Measurements from ENCODE around the gene ZCCHC18.

Gene ZCCHC18

DNA sequence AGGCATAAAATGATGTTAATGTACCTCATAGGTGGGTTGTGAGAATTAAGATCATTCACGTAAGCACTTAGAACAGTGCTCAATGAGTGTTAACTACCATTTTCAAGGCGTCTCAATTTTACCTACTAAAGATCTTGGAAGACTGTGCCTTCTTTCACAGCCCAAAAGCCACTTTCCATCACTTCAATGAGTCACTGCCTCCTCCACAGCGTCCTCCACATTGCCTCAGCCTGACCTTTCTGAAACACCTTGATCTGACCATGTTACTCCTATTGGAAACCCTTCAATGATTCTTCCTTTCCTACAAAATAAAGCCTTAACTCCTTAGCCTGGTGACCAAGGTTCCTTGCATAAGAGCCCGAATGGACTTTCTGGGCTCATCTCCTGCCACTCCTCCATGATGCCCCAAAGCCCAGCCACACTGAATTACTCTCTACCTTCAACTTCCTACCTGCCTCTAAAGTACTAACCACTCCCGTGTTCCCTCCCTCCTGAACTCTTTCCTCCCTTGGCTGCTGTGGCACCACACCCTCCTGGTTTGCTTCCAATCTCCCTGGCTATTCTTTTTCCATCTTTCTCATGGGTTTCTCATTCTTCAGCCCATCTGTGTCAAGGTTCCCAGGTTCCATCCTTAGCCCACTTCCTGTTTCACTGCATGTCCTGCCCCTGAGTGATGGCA lies 22.4 kb downstream of the ZCCHC18 start:
- no peak for DNase-seq (ENCODE audit: low spot score)

DNA sequence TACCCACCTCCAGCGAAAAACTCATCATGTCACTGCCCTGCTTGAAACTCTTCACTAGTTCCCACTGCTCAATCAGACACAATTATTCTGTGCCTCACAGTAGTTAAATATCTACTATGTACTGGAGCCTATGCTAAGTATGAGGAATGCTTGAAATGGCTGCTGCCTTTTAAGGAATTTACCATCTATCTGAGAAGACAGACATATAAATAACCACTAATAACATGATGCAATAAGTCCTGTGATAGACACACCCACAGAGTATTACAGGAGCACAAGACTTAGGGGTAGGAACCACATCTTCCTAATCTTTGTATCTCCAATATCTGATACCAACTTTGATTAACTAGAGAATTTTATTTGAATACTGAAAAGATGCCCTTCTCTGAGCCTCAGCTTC lies 23.4 kb downstream of the ZCCHC18 start:
- no peak for DNase-seq (ENCODE audit: low spot score)

DNA sequence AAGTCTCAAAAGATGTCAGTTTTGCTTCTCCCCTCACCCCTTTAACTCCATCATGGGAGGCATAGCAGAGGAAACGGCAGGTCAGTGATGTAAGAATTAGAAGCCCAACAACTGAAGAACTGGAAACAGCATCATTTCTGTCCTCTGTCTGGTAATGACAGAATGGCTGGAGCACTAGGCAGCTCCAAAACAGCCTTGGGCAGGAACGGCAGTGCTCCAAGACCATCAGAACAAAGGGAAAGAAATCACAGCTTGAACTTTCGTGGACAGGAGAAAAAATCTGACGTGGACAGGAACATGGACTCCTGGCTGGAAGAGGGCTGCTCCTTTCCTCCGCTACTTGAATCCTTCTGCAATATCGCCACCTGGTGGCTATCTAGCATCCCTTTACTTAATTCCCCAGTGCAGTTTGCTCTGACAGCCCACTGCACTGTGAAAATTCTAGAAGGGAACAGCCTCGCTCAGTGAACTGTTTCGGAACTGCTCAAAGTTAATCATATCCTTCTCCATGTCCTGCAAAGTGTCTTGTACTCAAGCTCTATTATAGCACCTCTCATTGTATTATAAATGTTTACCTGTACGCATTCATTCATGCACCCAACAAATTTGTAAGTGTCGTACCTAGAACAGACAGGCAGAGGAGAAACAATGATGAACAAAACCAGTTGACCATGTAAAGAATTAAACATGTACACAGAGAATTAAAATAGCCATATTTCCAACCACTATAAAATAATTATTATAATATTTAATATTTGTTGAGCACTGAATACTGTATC lies 24.1 kb downstream of the ZCCHC18 start:
- DNase-seq (ENCODE audit: low spot score) = peak; percentile 65

DNA sequence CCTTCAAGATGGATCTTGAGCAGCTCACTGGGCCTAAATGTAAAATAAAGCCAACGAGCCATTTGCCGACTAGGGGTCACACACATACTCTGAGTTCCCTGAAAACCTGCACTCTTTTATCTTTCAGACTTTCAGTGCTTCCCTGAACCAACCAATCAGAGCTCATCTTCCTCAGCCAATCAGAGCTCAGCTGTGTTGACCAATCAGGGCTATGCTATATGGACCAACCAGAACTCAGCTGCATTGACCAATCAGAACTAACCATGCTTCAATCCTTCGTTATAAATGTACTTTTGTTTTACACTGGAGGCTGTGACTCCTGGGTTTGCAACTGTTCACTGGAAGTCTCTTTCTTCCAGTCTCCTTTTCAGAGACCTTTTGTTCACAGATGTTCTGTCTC lies 25.2 kb downstream of the ZCCHC18 start:
- DNase-seq (ENCODE audit: low spot score) = no peak

DNA sequence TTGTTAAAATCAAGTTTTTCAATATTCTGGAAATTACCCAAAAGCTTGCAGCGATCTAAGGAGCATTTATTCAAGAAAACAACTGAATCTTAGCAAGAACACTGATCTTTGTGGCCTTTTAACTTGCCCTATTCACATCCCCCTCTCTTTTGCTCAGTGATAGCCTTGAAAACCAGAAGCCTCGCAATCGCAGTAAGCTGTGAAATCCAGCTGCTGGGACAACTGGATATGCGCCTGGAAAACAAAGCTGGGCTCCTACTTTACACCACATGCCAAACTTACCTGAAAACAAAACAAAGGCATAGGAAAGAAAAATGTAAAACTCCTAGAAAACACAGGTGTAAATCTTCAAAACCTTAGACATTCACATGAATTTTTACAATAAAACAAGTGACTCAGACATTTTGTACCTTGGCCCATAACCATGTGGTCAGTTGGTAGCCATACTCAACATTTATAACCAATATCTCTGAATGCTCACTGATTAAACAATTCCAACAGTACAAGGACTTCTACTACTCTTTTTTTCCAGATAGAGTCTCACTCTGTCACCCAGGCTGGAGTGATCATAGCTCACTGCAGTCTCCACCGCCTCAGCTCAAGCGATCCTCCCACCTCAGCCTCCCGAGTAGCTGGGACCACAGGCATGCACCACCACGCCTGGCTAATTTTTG lies 28.9 kb downstream of the ZCCHC18 start:
- no peak for DNase-seq (ENCODE audit: low spot score)

DNA sequence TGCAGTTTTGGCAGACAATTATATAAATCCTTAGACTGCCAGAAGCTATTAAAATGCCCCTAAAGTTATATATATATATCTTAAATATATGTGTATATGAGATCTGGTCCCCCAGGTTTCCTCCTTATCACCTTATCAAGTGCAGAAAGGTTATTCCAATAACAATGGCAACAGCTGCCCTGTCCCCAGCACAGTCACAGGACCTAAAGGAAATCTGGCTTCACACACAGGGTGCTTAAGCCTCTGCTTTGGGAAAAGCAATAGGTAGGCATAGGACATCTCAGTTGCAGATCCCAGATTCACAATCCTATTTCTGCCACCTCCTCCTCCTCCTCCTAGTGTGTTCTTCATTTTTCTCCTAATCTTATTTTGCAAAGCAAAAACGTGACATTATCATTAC lies 38.7 kb downstream of the ZCCHC18 start:
- no peak for DNase-seq (ENCODE audit: low spot score)

DNA sequence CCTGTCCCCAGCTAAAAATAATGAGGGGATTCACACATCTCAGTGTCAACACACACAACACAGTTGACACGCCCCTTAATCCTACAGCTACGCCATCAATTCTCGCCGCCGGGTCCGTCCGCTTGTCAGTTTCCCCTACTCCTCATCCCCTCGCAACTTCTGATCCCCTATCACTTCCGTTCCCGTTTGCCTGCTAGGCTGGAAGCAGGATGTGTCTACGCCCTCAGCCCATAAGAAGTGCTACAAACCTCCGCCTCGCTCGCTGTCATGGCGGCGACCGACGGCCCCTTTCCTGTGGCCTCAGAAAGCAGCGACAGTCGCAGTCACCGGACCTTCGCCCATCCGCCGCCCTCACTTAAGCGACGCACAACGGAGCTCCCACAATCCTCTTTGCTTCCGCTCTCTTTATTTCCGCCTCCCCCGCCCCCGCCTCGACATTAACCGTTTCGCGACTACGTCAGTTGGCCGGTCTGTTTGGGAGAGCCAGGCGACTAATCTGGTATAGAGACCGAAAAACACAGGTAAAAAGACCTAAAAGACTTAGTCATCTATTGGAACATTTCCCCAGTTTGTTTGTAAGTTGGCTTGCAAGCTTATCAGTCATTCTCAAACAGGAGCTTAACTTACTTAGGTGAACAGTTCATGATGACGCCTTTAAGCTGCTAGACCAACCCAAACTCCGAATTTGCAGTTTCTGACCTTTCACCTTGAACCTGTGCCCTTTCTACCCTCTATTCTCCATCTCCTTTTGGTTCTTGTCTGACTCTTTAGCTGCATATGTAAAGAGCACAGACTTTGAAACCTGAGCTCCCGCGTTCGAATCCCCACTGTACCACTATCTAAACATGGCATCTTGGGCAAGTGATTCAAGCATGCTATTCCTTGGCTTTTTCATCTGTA lies 44.6 kb downstream of the ZCCHC18 start, which contains the start of gene SLC25A53:
SLC25A53 (minus strand) TSS at position 380 of the 900 bp plus-strand sequence. CDS start 51,752 bp downstream, outside the sequence.
- peak; percentile 86 for DNase-seq (ENCODE audit: low spot score)
